HepG2 (cell line): Measurements from ENCODE around the gene PLCG1. TPM values are rescaled to one million over a fixed set of nuclear protein-coding genes. Genes with fewer than 3 reads are reported as not detected.

Experiments
- AHR ChIP-seq: IDR thresholded peaks from 2 replicates; pipeline ENCODE4 v1.6.1; 2018; ENCODE audit warnings: missing genetic modification reagents, missing compliant biosample characterization
- ATF1 ChIP-seq: IDR thresholded peaks from 2 replicates; pipeline ENCODE4 v1.6.1; 2016; ENCODE audit warnings: mild to moderate bottlenecking, control low read depth
- BRD4 ChIP-seq: sonication (generic); formaldehyde crosslinking; IDR thresholded peaks from 2 replicates; pipeline ENCODE4 v1.4.0; 2020; ENCODE audit warnings: missing genetic modification reagents
- EHMT2 ChIP-seq: fragments of 200-600 bp; sonication (generic); IDR thresholded peaks from 2 replicates; pipeline ENCODE4 v1.7.0; 2017; ENCODE audit warnings: antibody characterized with exemption, low read depth, low read length, borderline replicate concordance
- JUN ChIP-seq: sonication (generic); formaldehyde crosslinking; IDR thresholded peaks from 2 replicates; pipeline ENCODE4 v1.4.0; 2020; ENCODE audit warnings: mild to moderate bottlenecking, missing genetic modification reagents
- MAF1 ChIP-seq: sonication (generic); formaldehyde crosslinking; IDR thresholded peaks from 2 replicates; pipeline ENCODE4 v1.5.0; 2020; ENCODE audit warnings: missing genetic modification reagents, borderline replicate concordance
- MTERF4 ChIP-seq: sonication (generic); formaldehyde crosslinking; IDR thresholded peaks from 2 replicates; pipeline ENCODE4 v1.8.0; 2023; ENCODE audit warnings: mild to moderate bottlenecking, missing genetic modification reagents
- REST ChIP-seq, 2 experiments: IDR thresholded peaks; 2 replicates each; pipeline ENCODE4 v1.6.1; 2011 to 2012; ENCODE audit warnings: low read length in 2 of 2, borderline replicate concordance in 1 of 2, low read depth in 1 of 2, mild to moderate bottlenecking in 1 of 2, moderate library complexity in 1 of 2
- SOX6 ChIP-seq, 2 experiments: fragments of 450-650 bp in 1 of 2; sonication (generic) in 1 of 2; formaldehyde crosslinking in 1 of 2; IDR thresholded peaks; 2 replicates each; pipeline versions ENCODE4 v1.4.0 to v1.6.1; 2017 to 2020; ENCODE audit warnings: antibody characterized with exemption in 1 of 2, mild to moderate bottlenecking in 1 of 2, missing genetic modification reagents in 1 of 2
- SP2 ChIP-seq: sonication (generic); formaldehyde crosslinking; IDR thresholded peaks from 2 replicates; pipeline ENCODE4 v1.5.1; 2020; ENCODE audit warnings: mild to moderate bottlenecking, missing genetic modification reagents
- ZNF251 ChIP-seq: sonication (generic); formaldehyde crosslinking; IDR thresholded peaks from 2 replicates; pipeline ENCODE4 v1.9.0; 2021; ENCODE audit warnings: mild to moderate bottlenecking, missing genetic modification reagents
- ZNF317 ChIP-seq: sonication (generic); formaldehyde crosslinking; IDR thresholded peaks from 2 replicates; pipeline ENCODE4 v1.5.0; 2020; ENCODE audit warnings: mild to moderate bottlenecking, missing genetic modification reagents
- ZNF513 ChIP-seq: sonication (generic); formaldehyde crosslinking; conservative IDR thresholded peaks from 2 replicates; pipeline ENCODE4 v1.5.0; 2020; ENCODE audit warnings: missing genetic modification reagents
- ZNF577 ChIP-seq: sonication (generic); formaldehyde crosslinking; IDR thresholded peaks from 2 replicates; pipeline ENCODE4 v1.4.0; 2020; ENCODE audit warnings: mild to moderate bottlenecking, low read depth, missing genetic modification reagents, borderline replicate concordance
- ZNF687 ChIP-seq: sonication (generic); formaldehyde crosslinking; IDR thresholded peaks from 2 replicates; pipeline ENCODE4 v1.5.1; 2020; ENCODE audit warnings: mild to moderate bottlenecking, missing genetic modification reagents, moderate library complexity
- ZNF740 ChIP-seq: sonication (generic); formaldehyde crosslinking; IDR thresholded peaks from 2 replicates; pipeline ENCODE4 v1.4.0; 2020; ENCODE audit warnings: missing genetic modification reagents
- ZNF766 ChIP-seq: sonication (generic); formaldehyde crosslinking; IDR thresholded peaks from 2 replicates; pipeline ENCODE4 v1.5.0; 2020; ENCODE audit warnings: missing genetic modification reagents, borderline replicate concordance
- ZNF792 ChIP-seq: IDR thresholded peaks from 2 replicates; pipeline ENCODE4 v1.6.1; 2016
- polyA plus RNA-seq, 8 experiments: library from polyadenylated mRNA; depleted of rRNA in 3 of 8; stranded (reverse) in 7 of 8; unstranded in 1 of 8; fragments of >200 nt; fragmentation: Illumina TruSeq in 4 of 8; extraction: Trizol in 4 of 8; gene quantifications; 2 replicates each; pipeline versions ENCODE4 v1.2.1 to v1.2.3, GENCODE V29; 2011 to 2016; ENCODE audit warnings: low read depth in 4 of 8, missing spikeins in 1 of 8, mixed read lengths in 1 of 8; ENCODE audit not compliant: insufficient read depth in 1 of 8
- total RNA-seq, 5 experiments: library from RNA; depleted of rRNA; stranded (reverse); fragments of >200 nt; fragmentation: Illumina TruSeq; extraction: Trizol; gene quantifications; 2 replicates each; pipeline ENCODE4 v1.2.3, GENCODE V29; 2016; ENCODE audit warnings: low read depth in 1 of 5

PLCG1 gene
- total and polyA plus RNA-seq, 2 of the 13 experiments (the other 11 are each of a cell fraction or from before 2014, with no cell fraction given) = 85.3 to 158 TPM

GRCh38 chr20:41141153-41141815 lies 3.9 kb downstream of the PLCG1 start (continued):
- TF ChIP-seq ZNF317 (0 out of 2 replicates have a peak, but pooled peaks have one; percentile 40), SP2 (CRISPR knock-in tag) (0 out of 2 replicates have a peak, but pooled peaks have one; percentile 29), JUN (CRISPR knock-in tag) (0 out of 2 replicates have a peak, but pooled peaks have one; percentile 19), REST (IDR thresholded peaks at IDR 0.05; ENCODE audit: borderline replicate concordance in 1 of 2, low read depth in 1 of 2, low read length in 2 of 2) (no peak), ZNF251 (CRISPR knock-in tag) (peak; percentile 77; the same call in 1 of the 2 replicates), ZNF513 (CRISPR knock-in tag) (no peak), ZNF766 (no peak; the same call in 1 of the 2 replicates), EHMT2 (no peak), BRD4 (0 out of 2 replicates have a peak, but pooled peaks have one; percentile 9), ZNF740 (CRISPR knock-in tag) (0 out of 2 replicates have a peak, but pooled peaks have one; percentile 52), AHR (no peak), ATF1 (CRISPR knock-in tag) (no peak), ZNF577 (CRISPR knock-in tag) (no peak), MTERF4 (no peak), MAF1 (CRISPR knock-in tag) (no peak), SOX6 (IDR thresholded peaks at IDR 0.05) (no peak), SOX6 (CRISPR knock-in tag; IDR thresholded peaks at IDR 0.05) (0 out of 2 replicates have a peak, but pooled peaks have one; percentile 7), ZNF792 (CRISPR knock-in tag) (no peak), ZNF687 (CRISPR knock-in tag) (peak; percentile 95)
